ENCODE measurements around the gene TOMT.

The TOMT gene

GRCh38 chr11:72084965-72085364 lies 20.8 kb upstream of the TOMT start:
- TF ChIP-seq, protein P1, sequence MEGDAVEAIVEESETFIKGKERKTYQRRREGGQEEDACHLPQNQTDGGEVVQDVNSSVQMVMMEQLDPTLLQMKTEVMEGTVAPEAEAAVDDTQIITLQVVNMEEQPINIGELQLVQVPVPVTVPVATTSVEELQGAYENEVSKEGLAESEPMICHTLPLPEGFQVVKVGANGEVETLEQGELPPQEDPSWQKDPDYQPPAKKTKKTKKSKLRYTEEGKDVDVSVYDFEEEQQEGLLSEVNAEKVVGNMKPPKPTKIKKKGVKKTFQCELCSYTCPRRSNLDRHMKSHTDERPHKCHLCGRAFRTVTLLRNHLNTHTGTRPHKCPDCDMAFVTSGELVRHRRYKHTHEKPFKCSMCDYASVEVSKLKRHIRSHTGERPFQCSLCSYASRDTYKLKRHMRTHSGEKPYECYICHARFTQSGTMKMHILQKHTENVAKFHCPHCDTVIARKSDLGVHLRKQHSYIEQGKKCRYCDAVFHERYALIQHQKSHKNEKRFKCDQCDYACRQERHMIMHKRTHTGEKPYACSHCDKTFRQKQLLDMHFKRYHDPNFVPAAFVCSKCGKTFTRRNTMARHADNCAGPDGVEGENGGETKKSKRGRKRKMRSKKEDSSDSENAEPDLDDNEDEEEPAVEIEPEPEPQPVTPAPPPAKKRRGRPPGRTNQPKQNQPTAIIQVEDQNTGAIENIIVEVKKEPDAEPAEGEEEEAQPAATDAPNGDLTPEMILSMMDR (conservative IDR thresholded peaks at IDR 0.05; ENCODE audit: low read depth, low read length) = no peak
- DNase-seq (ENCODE audit: low read depth) = no peak
- no peak overlapping the region for H3K4me3 ChIP-seq (ENCODE audit: low read depth, low read length)

DNA sequence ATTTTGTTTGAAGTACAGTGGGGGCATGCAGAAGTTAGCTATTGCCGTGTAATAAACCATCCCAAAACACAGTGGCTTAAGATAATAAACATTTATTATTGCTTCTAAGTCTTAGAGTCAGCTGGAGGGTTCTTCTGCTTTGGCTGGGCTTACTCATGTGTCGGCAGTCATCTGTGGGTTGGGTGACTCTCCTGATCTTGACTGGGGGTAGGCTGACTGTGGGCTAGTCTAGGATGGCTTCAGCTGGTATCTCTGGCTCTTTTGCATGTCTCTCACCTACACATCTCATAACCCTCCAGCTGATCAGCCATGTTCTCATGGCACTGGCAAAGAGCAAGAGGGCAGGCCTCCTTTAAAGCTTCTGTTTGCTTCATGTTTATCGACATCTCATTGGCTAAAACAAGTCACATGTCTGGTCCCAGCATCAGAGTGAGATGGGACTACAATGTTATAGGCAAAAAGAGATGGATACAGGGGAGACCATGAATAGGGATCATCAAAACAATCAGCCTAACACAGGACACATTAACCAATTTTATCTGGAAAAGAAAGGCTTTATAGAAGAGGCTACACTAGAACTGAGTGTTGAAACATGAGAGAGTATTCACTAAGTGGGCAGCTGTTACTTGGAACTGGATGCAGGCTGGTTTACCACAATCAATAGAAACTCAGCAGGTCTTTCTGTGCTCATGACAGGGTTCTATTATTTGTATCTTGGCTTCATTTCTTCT lies 19.9 kb upstream of the TOMT start:
- no peak for DNase-seq (ENCODE audit: low read depth)
- TF ChIP-seq, protein P1 (conservative IDR thresholded peaks at IDR 0.05; ENCODE audit: low read depth, low read length) = no peak
- H3K4me3 ChIP-seq (ENCODE audit: low read depth, low read length) = no peak overlapping the region

- TF ChIP-seq, protein P1 (conservative IDR thresholded peaks at IDR 0.05; ENCODE audit: low read depth, low read length) = no peak
- DNase-seq (ENCODE audit: low read depth) = no peak
- H3K4me3 ChIP-seq (ENCODE audit: low read depth, low read length) = no peak overlapping the region
Measured at GRCh38 chr11:72088076-72088808, 17.5 kb upstream of the TOMT start.

DNA sequence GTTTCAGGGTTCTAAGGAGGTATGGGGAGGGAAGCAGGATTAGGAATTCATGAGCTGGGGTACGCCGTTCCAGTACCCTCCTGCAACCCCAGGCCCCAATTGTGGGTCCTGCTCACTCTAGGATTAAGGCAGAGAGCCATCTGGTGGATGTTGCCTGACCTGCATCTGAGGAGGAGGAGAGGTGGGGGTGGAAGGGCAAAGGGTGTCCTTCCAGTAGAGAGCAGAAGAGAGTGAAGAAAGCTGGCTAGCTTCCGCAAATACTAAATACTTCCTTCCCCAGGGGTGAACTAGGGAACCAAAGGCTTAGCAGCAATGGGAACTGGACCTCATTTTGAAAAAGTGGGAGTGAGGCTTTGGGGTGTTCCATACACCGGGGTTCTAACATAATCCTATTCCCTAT lies 14.4 kb upstream of the TOMT start:
- peak; percentile 79 for DNase-seq (ENCODE audit: low read depth)
- TF ChIP-seq, protein P1 (conservative IDR thresholded peaks at IDR 0.05; ENCODE audit: low read depth, low read length) = peak; percentile 90
- no peak overlapping the region for H3K4me3 ChIP-seq (ENCODE audit: low read depth, low read length)

- DNase-seq (ENCODE audit: low read depth) = no peak
- no peak overlapping the region for H3K4me3 ChIP-seq (ENCODE audit: low read depth, low read length)
Measured at GRCh38 chr11:72098741-72099140, 7.0 kb upstream of the TOMT start.

GRCh38 chr11:72100009-72100408 lies 5.7 kb upstream of the TOMT start:
- DNase-seq (ENCODE audit: low read depth) = no peak
- TF ChIP-seq, protein P1 (conservative IDR thresholded peaks at IDR 0.05; ENCODE audit: low read depth, low read length) = no peak
- no peak overlapping the region for H3K4me3 ChIP-seq (ENCODE audit: low read depth, low read length)

More at GRCh38 chr11:72098741-72099140, 7.0 kb upstream of the TOMT start:
- TF ChIP-seq, protein P1 (conservative IDR thresholded peaks at IDR 0.05; ENCODE audit: low read depth, low read length) = no peak
